Stimulated activated CD4-positive, alpha-beta T cell treated with anti-CD3 and anti-CD28 coated beads, Interleukin-12 subunit alpha, Interleukin-12 subunit beta, amount 100 ng/mL, for 48 hours (primary cell): ENCODE results near the gene LMX1B.

Experiments
- DNase-seq, 3 donors: peaks; one replicate each; pipeline ENCODE4 v3.0.0-alpha.2; 2020; ENCODE audit warnings: low read depth in 2 of 3, low spot score in 1 of 3

Gene LMX1B

DNA sequence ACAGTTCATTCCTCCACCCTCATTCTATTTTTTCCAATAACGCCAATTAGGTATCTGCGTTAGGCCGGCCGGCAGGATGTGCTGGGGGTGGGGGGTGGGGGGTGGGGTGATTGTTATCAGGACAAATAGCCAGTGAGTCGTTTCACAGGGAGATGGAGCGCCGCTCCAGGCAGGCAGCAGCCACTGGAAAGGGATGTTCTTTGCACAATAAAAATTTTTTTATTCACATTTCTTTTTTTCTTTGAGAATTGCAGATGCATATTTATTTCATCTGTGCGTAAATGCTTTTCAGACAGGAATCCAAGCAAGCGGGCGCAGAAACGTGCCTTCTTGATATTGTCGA lies 4.1 kb downstream of the LMX1B start:
- DNase-seq, result no peak

DNA sequence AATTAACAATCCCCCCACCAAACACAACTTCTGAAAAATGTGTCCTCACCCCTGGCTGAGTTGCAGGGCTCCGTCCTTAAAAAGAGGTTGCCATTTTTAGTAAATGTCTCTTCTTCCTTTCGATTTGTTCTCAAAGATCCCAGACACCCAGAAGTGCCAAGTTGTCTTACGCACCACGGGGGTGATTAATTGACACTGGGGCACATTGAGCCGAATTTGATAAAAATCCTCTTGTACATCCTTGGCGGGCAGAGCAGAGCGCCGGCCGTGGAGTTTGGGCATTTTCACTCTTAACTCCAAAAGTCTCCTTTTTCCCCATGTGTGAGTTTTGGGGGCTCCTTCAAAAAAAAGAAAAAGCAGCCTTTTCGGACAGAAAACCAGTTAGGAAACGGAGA lies 4.5 kb downstream of the LMX1B start:
- DNase-seq, result no peak

DNA sequence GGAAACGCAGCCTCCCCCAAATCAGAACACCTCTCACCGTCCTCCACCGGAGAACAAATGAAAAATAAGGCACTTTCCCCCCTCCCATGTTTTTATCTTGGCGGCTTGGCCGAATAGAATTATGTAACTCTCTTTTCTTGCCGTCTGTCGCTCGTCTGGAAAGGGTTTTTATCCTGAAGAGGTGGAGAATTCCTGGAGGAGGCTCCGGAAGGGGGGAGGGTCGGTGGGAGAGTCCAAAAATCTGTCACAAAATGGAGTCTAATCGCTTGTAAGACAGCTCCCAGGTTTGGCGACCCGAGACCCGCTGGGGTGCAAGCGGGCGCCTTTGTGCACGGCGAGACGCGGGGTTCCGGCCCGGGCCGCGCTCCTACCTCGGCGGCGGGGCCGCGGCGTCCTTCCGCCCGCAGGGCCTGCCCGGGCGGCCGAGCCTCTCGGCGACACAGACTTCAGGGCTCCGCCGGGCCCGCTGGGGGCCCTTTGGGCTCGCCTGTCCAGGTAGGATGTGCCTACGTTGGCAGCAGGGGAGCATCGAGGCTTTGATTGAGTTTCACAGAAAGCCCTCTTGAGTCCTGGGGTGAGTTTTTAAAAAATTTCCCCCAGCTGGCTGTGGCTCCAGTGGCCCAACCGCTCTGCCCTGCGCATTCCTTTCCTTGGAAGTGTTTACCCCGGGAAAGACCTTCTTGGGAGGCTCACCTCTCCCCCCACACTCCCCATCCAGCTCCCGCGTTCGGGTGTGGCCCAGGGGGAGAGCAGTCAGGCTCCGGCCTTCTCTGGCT lies 5.0 kb downstream of the LMX1B start:
- no peak for DNase-seq

DNA sequence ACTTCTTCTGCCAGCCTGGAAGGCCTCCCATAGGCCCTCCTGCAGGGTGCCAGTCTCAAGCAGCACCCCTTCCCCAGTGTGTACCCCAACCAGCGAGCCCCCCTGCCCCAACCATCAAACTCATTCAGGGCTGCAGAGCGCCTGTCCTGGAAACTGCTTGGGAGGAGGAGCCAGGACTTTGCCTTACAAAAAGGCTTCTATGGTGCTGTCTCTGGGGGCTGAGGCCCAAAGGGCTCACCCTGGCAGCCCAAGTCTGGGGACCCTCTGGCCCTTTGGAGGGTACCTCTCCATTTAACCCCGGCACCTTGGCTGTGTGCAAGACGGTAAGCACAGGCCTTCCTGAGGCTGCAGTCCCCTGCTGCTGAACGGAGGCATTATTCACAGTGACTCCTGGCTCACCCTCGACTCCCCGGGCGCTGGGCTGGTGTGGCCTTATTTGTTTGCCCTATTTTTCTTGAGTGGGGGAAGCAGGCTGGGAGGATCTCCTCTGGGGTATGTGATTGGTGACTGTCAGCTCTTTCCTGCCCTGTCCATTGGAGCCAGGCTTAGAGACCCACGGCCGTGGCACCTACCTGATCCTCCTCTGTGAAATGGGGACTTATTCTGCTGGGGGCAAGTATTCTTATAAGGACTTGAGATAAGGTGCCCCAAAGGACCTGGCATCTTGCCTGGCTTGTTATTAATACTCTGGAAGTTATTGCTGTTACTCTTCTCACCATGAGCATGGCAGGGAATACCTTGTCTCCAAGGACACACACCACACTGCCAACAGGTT lies 5.8 kb downstream of the LMX1B start:
- DNase-seq, result no peak

DNA sequence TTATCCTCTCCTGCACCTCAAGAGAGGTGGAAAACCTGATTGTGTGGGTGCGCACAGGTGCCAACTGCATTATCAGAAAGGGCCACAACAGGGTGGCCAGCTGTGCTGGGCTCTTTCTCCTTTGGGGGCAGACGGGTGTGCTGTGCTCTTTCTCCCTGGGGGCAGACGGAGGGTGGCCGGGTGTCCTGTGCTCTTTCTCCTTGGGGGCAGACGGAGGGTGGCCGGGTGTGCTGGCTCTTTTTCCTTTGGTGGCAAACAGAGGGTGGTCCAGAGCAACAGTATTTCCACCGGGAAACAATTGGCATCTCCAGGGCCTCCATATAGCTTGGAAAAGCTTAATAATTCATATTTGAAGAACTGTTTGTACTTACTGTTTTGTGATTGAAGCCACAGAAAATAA lies 6.8 kb downstream of the LMX1B start:
- DNase-seq, result no peak

DNA sequence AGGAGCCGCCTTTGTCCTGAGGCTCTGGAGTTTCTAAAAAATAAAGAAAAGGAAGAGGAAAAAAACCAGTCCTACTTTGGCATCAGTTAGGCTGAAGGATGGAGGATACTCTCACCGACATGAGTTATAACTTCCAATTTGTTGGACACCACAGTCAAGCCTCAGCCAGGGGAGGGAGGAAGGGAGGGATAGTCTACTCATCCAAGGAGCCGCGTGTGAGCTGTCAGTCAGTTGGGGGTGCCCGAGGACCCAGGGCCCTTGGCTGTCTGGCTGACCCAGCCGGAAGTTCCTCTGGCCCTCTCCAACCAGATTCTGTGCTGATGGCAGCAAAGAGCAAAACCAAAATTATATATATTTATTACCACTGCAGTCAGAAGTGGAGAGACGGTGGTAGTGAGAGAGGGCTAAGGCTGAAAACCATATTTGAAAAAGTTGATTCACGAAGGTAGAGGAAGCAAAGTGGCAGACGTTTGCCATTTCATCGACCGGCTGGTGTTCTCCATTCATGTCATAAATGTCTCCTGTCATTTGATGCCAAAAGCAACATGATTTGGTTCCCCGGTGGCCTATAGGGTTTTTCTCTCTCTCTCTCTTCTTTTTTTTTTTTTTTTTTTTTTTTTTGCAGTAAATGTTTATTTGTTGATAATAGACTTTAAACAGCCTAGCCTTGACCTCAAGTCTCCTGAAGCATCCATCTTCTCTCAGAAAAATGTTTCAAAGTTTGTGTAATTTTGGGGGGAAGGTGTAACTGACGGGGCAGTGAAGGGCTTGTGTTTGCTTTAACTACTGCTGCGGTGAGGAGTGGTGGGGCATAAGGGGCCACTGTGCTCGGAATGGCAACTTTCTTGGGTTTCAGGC lies 7.6 kb downstream of the LMX1B start:
- no peak for DNase-seq

DNA sequence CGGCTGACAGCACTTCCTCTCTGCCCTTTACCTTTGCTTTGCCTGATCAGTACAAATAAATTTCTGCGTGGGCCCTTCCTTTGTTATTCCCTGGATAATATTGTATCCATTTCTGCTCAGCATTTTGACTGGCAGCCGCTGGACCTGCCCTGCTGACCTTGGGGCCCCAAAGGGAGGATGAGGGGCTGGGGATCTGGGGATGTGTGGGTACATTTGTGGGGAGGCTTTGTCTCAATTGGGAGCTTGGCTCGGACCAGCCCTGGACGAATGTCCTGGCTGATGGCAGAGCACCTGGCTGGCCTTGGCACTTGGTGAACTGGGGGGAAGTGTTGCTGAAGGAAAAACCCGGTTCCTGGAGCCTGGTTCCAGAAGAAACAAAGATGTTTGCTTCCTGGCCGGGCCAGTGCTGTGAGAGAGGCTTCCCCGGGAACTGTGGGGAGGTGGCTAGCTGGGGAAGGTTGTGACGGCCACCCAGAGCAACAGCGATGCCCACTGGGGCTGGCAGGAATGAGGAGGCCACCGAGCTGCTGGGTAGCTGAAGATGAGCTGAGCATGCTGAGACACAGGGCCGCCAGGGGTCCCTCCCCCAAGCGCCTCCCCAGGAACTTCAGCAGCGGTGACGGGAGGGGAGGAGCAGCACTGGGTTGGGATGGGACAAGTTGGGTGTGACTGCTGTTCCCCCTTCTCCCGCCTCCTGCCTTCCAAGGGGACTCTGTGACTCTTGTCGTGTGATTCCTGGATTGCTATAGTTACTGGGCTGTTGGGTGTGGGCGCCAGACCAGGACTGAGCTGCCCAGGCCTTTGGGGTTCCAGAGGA lies 8.4 kb downstream of the LMX1B start:
- no peak for DNase-seq

DNA sequence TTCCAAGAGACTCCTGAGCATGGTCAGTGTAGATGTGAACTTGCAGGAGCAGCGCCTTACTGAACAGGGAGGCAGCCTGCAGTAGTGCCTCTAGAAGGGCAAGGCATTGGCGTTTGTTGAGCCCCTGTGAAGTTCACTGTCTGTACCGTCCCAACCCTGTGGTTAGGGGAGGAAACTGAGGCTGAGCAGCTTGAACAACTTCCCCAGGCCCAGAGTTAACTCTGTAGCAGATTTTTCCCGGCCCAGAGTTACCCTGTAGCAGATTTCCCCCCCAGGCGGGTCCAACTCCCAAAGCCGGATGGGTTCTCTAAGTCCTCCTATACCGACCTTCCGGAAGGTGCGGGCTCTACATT lies 9.6 kb downstream of the LMX1B start:
- no peak for DNase-seq

DNA sequence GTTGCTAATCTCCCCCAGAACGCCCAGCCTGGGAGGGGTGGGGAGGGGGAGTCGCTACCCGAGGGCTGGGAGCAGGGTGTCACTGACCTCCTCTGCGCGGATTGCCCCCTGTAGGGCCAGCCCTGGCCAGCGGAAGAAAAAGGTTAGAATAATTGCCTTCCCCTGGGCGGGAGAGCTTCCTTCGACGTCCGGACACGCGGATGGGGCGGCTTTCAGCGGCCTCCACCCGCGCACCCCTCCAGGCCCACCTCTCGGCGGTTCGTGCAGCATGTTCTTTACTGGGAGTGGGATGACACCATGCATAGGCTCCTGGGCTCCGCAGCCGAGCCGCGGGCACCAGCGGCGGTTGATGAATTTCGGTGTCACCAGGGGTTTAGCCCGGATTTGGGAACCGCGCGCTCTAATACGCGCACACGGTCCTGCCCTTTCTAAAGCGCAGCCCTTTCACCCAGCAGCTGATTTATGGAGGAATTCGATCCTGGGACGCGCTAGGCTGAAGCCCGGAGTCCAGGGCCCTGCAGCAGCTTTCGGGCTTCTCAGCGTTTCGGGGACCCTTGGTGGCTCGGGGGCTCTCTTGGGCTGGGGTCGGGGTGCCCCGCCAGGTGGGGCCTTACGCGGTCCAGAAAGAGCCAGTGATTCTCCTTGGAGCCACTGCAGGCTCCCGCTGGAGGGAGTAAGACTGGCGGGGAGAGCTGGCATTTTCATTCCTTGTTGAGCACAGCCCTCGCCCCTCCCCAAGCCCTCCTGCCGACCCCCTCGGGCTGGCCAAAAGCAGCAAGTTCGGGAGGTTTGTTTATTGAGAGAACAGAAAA lies 10.1 kb downstream of the LMX1B start:
- DNase-seq, result no peak

DNA sequence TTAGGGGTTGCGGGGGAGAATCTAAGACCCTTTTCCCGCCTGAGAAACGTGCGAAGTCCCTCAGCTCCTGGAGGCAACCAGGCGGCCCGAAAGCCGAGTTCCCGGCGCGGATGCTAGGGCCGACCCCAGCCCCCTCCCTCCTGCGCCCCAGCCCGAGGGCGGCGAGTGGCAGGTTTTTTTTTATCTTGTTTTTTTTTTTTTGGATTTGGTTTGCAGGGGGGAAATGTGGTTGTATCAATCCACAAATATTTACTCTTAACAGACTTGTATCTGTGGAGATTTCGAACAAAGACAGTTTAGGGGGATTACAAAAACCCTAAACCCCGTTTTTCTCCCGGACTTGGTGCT lies 10.7 kb downstream of the LMX1B start:
- no peak for DNase-seq

DNA sequence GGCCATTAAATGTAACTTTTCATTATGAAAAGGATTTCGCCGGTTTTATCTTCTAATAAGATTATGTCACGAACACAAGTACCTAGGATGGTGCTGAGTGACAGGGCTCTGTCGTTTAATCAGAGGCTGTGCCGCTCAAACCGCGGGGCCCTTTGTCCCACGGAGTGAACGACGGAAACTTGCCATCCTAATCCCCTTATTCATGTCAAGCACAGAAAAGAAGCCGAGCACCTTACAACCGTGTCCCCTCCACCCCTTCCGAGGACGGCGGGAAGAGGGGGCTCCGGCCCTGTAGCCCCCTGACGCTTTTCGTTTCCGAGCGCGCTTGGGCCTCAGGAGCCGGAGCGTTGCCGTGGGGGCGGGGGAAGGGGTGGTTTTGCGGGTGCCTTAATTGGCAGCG lies 11.2 kb downstream of the LMX1B start:
- DNase-seq, result no peak

DNA sequence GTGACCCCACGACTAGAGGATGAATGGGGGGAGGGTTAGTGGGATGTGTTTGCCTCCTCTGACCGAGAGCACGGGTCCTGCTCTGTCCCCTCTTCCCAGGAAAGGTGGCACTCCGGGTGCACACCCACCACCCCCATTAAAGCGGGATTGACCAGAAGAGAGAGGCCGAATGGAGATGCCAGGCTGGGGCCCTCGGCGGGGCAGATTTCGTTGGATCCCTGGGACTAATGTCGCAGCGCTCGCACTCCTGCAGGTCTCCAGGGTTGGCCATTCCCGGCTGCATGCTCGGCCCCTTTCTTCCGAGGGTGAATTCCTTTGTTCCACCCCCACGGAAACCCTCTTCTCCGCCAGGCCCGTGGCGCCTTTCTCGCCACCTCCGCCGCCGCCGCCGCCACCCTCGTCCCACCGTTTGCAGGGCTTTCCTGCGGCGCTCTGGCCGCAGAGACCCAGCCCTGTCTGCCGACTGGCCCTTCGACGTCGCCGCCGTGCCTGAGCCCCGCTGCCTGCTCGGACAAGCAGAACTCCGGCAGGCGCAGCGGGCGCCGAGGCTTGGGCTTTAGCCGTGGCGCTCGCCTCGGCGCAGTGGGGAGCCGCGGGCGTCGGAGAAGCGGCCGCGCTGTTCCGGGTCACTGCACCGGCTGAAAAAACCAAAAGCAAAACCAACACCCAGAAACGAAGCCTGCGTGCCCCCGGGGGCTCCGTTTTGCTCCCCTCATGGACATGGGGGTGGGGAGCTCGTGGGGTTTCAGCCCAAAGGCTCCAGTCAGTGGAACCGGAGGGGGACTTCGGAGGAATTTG lies 11.8 kb downstream of the LMX1B start:
- DNase-seq, result no peak

DNA sequence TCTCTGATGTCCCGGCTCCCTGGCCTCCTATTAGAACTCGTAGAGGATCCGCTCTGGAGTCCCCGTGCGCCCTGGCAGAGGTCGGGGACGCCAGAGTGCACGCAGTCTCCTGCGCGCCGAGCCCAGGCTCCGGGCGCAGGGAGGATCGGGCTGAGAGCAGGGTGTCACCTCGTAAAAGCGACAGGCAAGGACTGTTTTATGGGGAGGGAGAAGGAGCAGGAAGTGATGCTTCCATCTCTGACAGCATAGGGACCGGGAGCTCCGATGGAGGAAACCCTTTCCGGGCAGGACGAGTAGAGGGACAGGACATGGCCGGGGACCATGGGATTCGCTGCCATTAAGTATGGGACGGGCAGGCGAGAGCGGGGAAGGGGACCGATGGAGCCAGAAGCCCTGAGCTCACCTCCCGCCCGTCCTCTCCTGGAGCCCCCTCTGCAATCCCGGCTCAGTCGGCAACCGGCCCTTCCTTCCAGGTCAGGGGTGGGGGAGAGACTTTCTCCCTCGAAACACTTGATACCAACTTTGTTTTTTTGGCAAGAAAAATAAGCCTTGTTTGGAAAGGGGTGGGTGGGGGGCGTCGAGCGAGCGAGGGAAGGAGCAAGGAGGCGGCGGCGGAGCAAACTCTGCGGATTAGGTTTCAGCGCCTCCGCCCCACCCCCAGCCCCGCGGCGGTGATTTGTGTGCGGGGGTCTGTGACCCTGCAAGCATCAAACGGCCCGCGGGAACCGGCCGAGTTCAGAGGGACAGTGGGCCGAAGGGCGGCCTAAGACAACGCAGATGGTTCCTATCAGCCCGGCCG lies 12.6 kb downstream of the LMX1B start:
- no peak for DNase-seq

DNA sequence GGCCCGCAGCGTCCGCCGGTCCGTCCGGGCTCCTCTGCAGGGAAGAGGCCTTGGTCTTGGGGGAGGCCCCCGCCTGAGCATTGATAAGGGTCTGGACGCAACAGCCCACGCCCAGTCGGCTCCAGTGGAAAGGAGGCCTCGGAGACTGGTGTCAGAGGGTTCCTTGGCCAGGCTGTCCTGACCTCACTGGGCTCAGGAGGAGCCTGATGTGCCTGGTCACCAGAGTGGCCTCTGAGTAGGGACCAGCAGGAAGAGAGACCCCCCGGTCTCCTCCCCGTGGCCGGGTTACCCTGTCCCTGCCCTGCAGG lies 13.2 kb downstream of the LMX1B start:
- no peak for DNase-seq

DNA sequence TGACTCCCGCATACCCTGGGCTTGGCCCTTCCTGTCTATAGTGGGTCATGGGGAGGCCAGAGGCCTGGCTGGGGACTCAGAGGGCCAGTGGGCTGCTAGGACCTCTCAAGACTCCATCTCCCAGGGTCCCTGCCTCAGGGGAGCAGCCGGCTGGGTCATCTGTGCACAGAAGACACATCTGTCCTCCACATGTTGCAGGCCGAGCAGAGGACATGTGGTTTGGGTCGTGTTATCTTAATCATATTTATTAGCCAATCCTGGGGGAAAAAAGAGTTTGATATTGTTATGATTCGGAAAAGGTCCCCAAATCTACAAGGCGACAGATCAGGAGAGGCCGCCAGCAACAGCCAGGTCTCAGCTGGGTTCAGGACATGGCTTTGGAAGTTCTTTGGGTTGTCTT lies 14.4 kb downstream of the LMX1B start:
- no peak for DNase-seq

DNA sequence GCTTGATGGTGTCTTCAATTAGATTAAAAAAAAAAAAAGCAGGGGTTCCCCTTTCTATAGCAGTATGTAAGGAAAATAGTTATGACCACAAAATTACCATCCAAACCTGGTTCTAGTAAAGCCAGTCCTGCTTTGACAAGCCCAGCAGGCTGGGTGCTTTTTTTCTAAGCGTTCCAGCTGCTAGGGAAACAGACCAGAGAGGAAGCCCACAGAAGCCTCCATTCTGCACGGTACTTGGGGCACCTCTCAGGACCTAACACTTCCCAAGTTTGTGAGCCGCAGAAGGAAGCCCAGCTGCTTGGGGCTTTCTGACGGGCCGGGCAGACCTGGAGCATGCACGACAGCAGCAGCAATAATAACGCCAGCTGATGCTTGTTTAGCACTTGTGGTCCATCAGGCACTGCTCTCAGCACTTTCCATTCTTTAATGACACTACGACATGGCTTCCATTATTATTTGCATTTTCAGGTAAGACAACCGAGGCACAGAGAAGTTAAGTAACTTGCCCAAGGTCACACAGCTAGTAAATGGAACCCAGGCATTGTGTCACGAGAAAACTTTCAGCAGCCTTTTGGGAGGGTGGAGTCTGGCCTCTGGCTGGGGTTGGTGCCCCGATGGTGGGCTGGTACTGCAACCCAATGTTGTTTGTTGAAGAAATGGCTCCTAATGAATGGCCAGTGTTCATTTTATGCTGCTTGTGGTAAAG lies 15.4 kb downstream of the LMX1B start:
- no peak for DNase-seq

DNA sequence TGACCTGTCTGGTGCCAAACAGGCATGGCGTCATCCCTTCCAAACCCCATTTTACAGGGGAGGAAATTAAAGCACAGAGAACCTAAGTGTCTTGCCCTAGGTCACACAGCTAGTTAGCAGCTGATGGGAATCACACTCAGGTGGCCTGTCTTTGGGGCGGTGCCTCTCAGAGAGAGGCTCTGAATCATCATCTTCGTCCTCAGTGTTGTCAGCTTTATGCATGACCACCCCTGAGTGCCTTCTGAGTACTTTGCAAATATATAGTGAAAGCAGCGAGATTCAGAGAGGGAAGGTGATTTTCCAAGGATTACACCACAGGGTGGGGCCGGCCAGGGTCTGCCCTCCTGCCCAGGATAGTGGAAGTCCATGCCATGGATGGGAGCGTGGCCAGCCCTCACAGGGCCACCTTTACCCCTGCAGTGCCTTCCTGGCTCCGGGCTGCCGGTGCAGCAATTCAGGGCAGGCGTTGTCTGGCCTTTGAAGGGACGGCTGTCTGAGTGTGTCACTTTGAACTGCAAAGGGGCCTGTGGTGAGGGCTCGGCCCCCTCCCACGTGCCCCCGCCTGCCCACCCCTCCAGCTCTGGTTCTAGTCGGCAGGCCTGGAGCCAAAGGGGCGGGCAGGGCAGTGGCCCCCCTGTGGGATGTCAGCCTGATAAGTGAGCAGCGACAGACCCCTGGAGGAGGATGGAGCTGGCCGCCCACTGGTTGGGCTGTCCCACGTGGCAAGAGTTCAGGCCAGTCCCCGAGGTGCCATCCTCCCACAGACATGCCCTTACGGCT lies 16.9 kb downstream of the LMX1B start:
- DNase-seq, result no peak

DNA sequence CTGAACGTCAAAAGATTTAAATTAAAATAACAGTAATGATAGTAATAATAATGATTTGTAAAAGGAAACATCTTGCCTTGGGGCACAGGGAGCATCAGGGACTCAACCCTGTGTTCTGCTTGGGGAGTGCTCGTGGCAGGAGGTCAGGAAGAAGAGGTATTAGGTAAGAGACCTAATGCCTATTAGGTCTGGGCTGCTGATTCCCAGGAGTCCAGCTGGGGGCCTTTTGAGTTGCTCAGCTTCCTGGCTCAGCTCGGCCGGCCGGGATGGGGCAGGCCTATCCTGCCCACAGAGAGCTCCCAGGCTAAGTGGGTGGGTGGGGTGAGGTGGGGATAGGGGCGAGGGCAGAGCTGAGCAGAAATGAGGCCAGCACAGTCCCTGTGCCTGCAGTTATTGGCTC lies 17.5 kb downstream of the LMX1B start:
- no peak for DNase-seq
